SK-N-SH (cell line): Measurements from ENCODE around the gene PTBP1. TPM values are rescaled to one million over a fixed set of nuclear protein-coding genes. Genes with fewer than 3 reads are reported as not detected.

Experiments used
- CTCF ChIA-PET: fragments of 300-600, 350-600 bp; formaldehyde crosslinking; extraction: SDS; loops from one replicate; lab custom pipeline; 2021; lab: Yijun Ruan, JAX
- POLR2A ChIA-PET: fragments of 350-600 bp; sonication (Branson Sonifier 250); formaldehyde crosslinking; extraction: SDS; loops from one replicate; lab custom pipeline; 2020; ENCODE audit warnings: antibody characterized with exemption, inconsistent platforms; lab: Yijun Ruan, JAX
- DNase-seq: peaks from one replicate; pipeline ENCODE4 v3.0.0; 2012
- H2AFZ ChIP-seq: fragments of 200-600 bp; sonication (generic); 2 replicates; pipeline ENCODE4 v1.8.1; 2016; ENCODE audit warnings: antibody characterized with exemption, mild to moderate bottlenecking, low read depth
- H3F3A ChIP-seq: fragments of 200-600 bp; sonication (generic); replicated peaks from 2 replicates; pipeline ENCODE3; 2016; ENCODE audit warnings: antibody characterized with exemption, mild to moderate bottlenecking; ENCODE audit not compliant: insufficient read depth
- H3K27ac ChIP-seq, 2 experiments: fragments of 200-500 bp in 1 of 2; fragments of 200-600 bp in 1 of 2; sonication (Bioruptor generic) in 1 of 2; sonication (generic), shearing (Covaris generic) in 1 of 2; 2 replicates each; pipeline versions ENCODE4 v1.5.1 to v1.6.1; 2014 to 2016; ENCODE audit warnings: low read depth in 2 of 2, inconsistent platforms in 1 of 2, low read length in 1 of 2, mild to moderate bottlenecking in 1 of 2, mixed read lengths in 1 of 2
- H3K27me3 ChIP-seq: fragments of 200-600 bp; sonication (generic), shearing (Covaris generic); 2 replicates; pipeline ENCODE4 v1.6.1; 2016; ENCODE audit warnings: mixed run types; ENCODE audit not compliant: insufficient read depth
- H3K36me3 ChIP-seq, 2 experiments: fragments of 200-500 bp in 1 of 2; fragments of 200-600 bp in 1 of 2; sonication (Bioruptor generic) in 1 of 2; sonication (generic) in 1 of 2; replicated peaks in 1 of 2; 2 replicates each; pipeline versions ENCODE3 to v1.5.1; 2014 to 2016; ENCODE audit warnings: low read length in 1 of 2, mild to moderate bottlenecking in 1 of 2; ENCODE audit not compliant: insufficient read depth in 2 of 2, control insufficient read depth in 1 of 2
- H3K4me1 ChIP-seq, 2 experiments: fragments of 200-500 bp in 1 of 2; fragments of 200-600 bp in 1 of 2; sonication (Bioruptor generic) in 1 of 2; sonication (generic), shearing (Covaris generic) in 1 of 2; 2 replicates each; pipeline versions ENCODE4 v1.5.1 to v1.6.1; 2014 to 2016; ENCODE audit warnings: low read depth in 1 of 2, low read length in 1 of 2, mixed run types in 1 of 2; ENCODE audit not compliant: insufficient read depth in 2 of 2, control insufficient read depth in 1 of 2
- H3K4me2 ChIP-seq: fragments of 200-600 bp; sonication (generic), shearing (Covaris generic); 2 replicates; pipeline ENCODE4 v1.6.1; 2017; ENCODE audit warnings: mixed run types
- H3K4me3 ChIP-seq, 2 experiments: fragments of 200-500 bp in 1 of 2; fragments of 200-600 bp in 1 of 2; sonication (Bioruptor generic) in 1 of 2; sonication (generic), shearing (Covaris generic) in 1 of 2; 2 replicates each; pipeline versions ENCODE4 v1.5.1 to v1.8.1; 2014 to 2016; ENCODE audit warnings: low read depth in 2 of 2, inconsistent platforms in 1 of 2, low read length in 1 of 2, mild to moderate bottlenecking in 1 of 2, mixed read lengths in 1 of 2, moderate library complexity in 1 of 2
- H3K79me2 ChIP-seq: fragments of 200-600 bp; sonication (generic); 2 replicates; pipeline ENCODE4 v1.8.1; 2017; ENCODE audit warnings: mild to moderate bottlenecking; ENCODE audit not compliant: insufficient read depth
- H3K9ac ChIP-seq: fragments of 200-600 bp; sonication (generic); 2 replicates; pipeline ENCODE4 v1.6.1; 2017; ENCODE audit warnings: mixed run types
- H3K9me2 ChIP-seq: fragments of 200-600 bp; sonication (generic); 2 replicates; pipeline ENCODE4 v1.6.1; 2017; ENCODE audit warnings: mixed run types
- H3K9me3 ChIP-seq: fragments of 200-600 bp; sonication (generic); 2 replicates; pipeline ENCODE4 v1.6.1; 2017; ENCODE audit warnings: mixed run types, mild to moderate bottlenecking, moderate library complexity
- H4K20me1 ChIP-seq: fragments of 200-600 bp; sonication (generic); 2 replicates; pipeline ENCODE4 v1.6.1; 2017; ENCODE audit warnings: mild to moderate bottlenecking, mixed run types; ENCODE audit not compliant: insufficient read depth
- CHD2 ChIP-seq: fragments of 150-350 bp; IDR thresholded peaks from 2 replicates; pipeline ENCODE4 v1.6.1; 2018; ENCODE audit warnings: low read length; ENCODE audit not compliant: partially characterized antibody
- ELF1 ChIP-seq: IDR thresholded peaks from 2 replicates; pipeline ENCODE4 v1.4.0; 2012
- EP300 ChIP-seq, 2 experiments: IDR thresholded peaks; 2 replicates each; pipeline versions ENCODE4 v1.4.0 to v1.6.1; 2012; ENCODE audit warnings: borderline replicate concordance in 1 of 2, low read depth in 1 of 2, low read length in 1 of 2
- EZH2phosphoT487 ChIP-seq: fragments of 200-600 bp; sonication (generic); IDR thresholded peaks from 2 replicates; pipeline ENCODE4 v1.6.1; 2017; ENCODE audit warnings: low read depth, mixed run types, mild to moderate bottlenecking, antibody characterized with exemption, moderate library complexity, borderline replicate concordance
- FOXJ3 ChIP-seq: sonication (generic); formaldehyde crosslinking; IDR thresholded peaks from 2 replicates; pipeline ENCODE4 v1.5.1; 2020; ENCODE audit warnings: mild to moderate bottlenecking, missing genetic modification reagents
- FOXM1 ChIP-seq: IDR thresholded peaks from 2 replicates; pipeline ENCODE4 v1.4.0; 2012; ENCODE audit warnings: low read depth, mild to moderate bottlenecking
- GABPA ChIP-seq: IDR thresholded peaks from 2 replicates; pipeline ENCODE4 v1.4.0; 2012; ENCODE audit warnings: low read depth, mild to moderate bottlenecking
- GATA2 ChIP-seq: sonication (generic); formaldehyde crosslinking; IDR thresholded peaks from 2 replicates; pipeline ENCODE4 v1.5.0; 2020; ENCODE audit warnings: mild to moderate bottlenecking, missing genetic modification reagents
- IRF3 ChIP-seq: fragments of 150-350 bp; IDR thresholded peaks from 2 replicates; pipeline ENCODE4 v1.6.1; 2016; ENCODE audit warnings: mild to moderate bottlenecking, low read depth, low read length
- MAX ChIP-seq: IDR thresholded peaks from 2 replicates; pipeline ENCODE4 v1.4.0; 2012; ENCODE audit warnings: low read depth
- MEF2A ChIP-seq: IDR thresholded peaks from 2 replicates; pipeline ENCODE4 v1.4.0; 2012; ENCODE audit warnings: low read depth, borderline replicate concordance
- MXI1 ChIP-seq: IDR thresholded peaks from 2 replicates; pipeline ENCODE4 v1.6.1; 2012; ENCODE audit warnings: mild to moderate bottlenecking, low read depth, low read length, improper control_type of control experiment
- NRF1 ChIP-seq: IDR thresholded peaks from 2 replicates; pipeline ENCODE4 v1.6.1; 2012; ENCODE audit warnings: low read depth, mild to moderate bottlenecking, low read length
- RAD21 ChIP-seq: IDR thresholded peaks from 2 replicates; pipeline ENCODE4 v1.6.1; 2012; ENCODE audit warnings: mild to moderate bottlenecking, low read length
- REST ChIP-seq: IDR thresholded peaks from 2 replicates; pipeline ENCODE4 v1.6.1; 2012; ENCODE audit warnings: mild to moderate bottlenecking, low read depth, low read length, moderate library complexity
- RXRA ChIP-seq: IDR thresholded peaks from 2 replicates; pipeline ENCODE4 v1.4.0; 2012; ENCODE audit warnings: low read depth, mild to moderate bottlenecking, borderline replicate concordance
- SIN3A ChIP-seq: IDR thresholded peaks from 2 replicates; pipeline ENCODE4 v1.6.1; 2012; ENCODE audit warnings: low read depth, mild to moderate bottlenecking, low read length, moderate library complexity, borderline replicate concordance
- TAF1 ChIP-seq: IDR thresholded peaks from 2 replicates; pipeline ENCODE4 v1.6.1; 2012; ENCODE audit warnings: low read depth, mild to moderate bottlenecking, low read length, moderate library complexity, borderline replicate concordance
- TCF12 ChIP-seq: IDR thresholded peaks from 2 replicates; pipeline ENCODE4 v1.4.0; 2012
- USF1 ChIP-seq: IDR thresholded peaks from 2 replicates; pipeline ENCODE4 v1.4.0; 2012; ENCODE audit warnings: low read depth, borderline replicate concordance
- YY1 ChIP-seq: IDR thresholded peaks from 2 replicates; pipeline ENCODE4 v1.4.0; 2012; ENCODE audit warnings: low read depth, mild to moderate bottlenecking
- WGBS: methylation state at CpG from one replicate; pipeline ENCODE4 v1.1.6; 2017; ENCODE audit warnings: low lambda C conversion rate; 5-methylcytosine and 5-hydroxymethylcytosine counted together
- polyA plus RNA-seq, 3 experiments: library from polyadenylated mRNA; depleted of rRNA; stranded (reverse); fragments of >200 nt; gene quantifications; 2 replicates each; pipeline ENCODE4 v1.2.3, GENCODE V29; 2012

The PTBP1 gene
- polyA plus RNA-seq, 1 of the 3 experiments (the other 2 are of a cell fraction) = 243 TPM

GRCh38 chr19:850221-850978 is 53.1 kb downstream of the PTBP1 start:
- Histone ChIP-seq H3K4me2 (peak overlapping the region; percentile 44; the same call in 1 of the 2 replicates), H3K27ac (no peak overlapping the region), H3K9me3 (no peaks in the 10 kb centered on the region), H3K9me2 (no peaks in the 10 kb centered on the region), H3K36me3 (no peaks in the 10 kb centered on the region), H3K4me1 (peaks cover 0 to 8% of the 10 kb centered on the region in 2 experiments; a peak in 1 of 4 replicates), H2AFZ (no peak overlapping the region), H3K4me3 (no peak overlapping the region), H3K9ac (no peak overlapping the region), H3F3A (peaks cover 13% of the 10 kb centered on the region), H3K27me3 (peaks cover 71% of the 10 kb centered on the region), H3K79me2 (no peaks in the 10 kb centered on the region), H4K20me1 (no peaks in the 10 kb centered on the region)
- no peak for TF ChIP-seq YY1
- no peak for TF ChIP-seq MXI1
- no peak for TF ChIP-seq MEF2A
- TF ChIP-seq EP300 (IDR thresholded peaks at IDR 0.05; ENCODE audit: borderline replicate concordance in 1 of 2, low read depth in 1 of 2, low read length in 1 of 2) = 0 out of 4 replicates have a peak, but pooled peaks of 1 of the 2 experiments have one; percentile 14
- TF ChIP-seq TCF12 = peak; percentile 19; the same call in 1 of the 2 replicates
- TF ChIP-seq GABPA = no peak
- TF ChIP-seq TAF1 = no peak
- no peak for TF ChIP-seq MAX
- 13% methylated on average over 18 of the region's 28 CpGs for WGBS
- POLR2A ChIA-PET = interaction anchor here (0.9 kb wide), 1 partner anchor 54 kb away, joined by 3 read pairs; no protein-coding TSS in a partner anchor
- CTCF ChIA-PET = interaction anchor here (0.9 to 1.9 kb wide), 8 partner anchors 10 to 71 kb away, joined by 3 to 8 read pairs (median 4); partner anchors contain the start of gene CFD
- peak; percentile 80 for DNase-seq

GRCh38 chr19:850979-851335 is 53.7 kb downstream of the PTBP1 start:
- peaks cover 0 to 8% of the 10 kb centered on the region in 2 experiments; a peak in 1 of 4 replicates for H3K4me1 ChIP-seq
- no peaks in the 10 kb centered on the region for H3K79me2 ChIP-seq
- 20% methylated on average over 5 of the region's 13 CpGs for WGBS
- CTCF ChIA-PET = interaction anchor here (0.9 to 1.4 kb wide), 7 partner anchors 9 to 70 kb away, joined by 3 to 7 read pairs (median 4); partner anchors contain the start of gene CFD
- POLR2A ChIA-PET = interaction anchor here (0.9 kb wide), 1 partner anchor 55 kb away, joined by 3 read pairs; no protein-coding TSS in a partner anchor
- peaks cover 71% of the 10 kb centered on the region for H3K27me3 ChIP-seq
- H3K9me2 ChIP-seq = no peaks in the 10 kb centered on the region
- peaks cover 13% of the 10 kb centered on the region for H3F3A ChIP-seq
- H3K4me2 ChIP-seq = peak overlapping the region; percentile 44; the same call in 1 of the 2 replicates
- no peak overlapping the region for H3K4me3 ChIP-seq
- H3K36me3 ChIP-seq = no peaks in the 10 kb centered on the region
- H4K20me1 ChIP-seq = no peaks in the 10 kb centered on the region
- no peaks in the 10 kb centered on the region for H3K9me3 ChIP-seq
- H3K9ac ChIP-seq = no peak overlapping the region
- H2AFZ ChIP-seq = no peak overlapping the region
- no peak for DNase-seq
- H3K27ac ChIP-seq = no peak overlapping the region
- TF ChIP-seq USF1 (no peak), NRF1 (no peak), MXI1 (no peak), RAD21 (no peak), GATA2 (CRISPR knock-in tag) (no peak), FOXJ3 (CRISPR knock-in tag) (no peak), RXRA (no peak), EZH2phosphoT487 (no peak), REST (no peak), SIN3A (no peak), ELF1 (no peak), CHD2 (no peak), TAF1 (no peak), IRF3 (no peak), FOXM1 (no peak), MAX (no peak)
